Measurements from ENCODE around the gene OR1L1.

The OR1L1 gene, protein sequence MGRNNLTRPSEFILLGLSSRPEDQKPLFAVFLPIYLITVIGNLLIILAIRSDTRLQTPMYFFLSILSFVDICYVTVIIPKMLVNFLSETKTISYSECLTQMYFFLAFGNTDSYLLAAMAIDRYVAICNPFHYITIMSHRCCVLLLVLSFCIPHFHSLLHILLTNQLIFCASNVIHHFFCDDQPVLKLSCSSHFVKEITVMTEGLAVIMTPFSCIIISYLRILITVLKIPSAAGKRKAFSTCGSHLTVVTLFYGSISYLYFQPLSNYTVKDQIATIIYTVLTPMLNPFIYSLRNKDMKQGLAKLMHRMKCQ

DNA sequence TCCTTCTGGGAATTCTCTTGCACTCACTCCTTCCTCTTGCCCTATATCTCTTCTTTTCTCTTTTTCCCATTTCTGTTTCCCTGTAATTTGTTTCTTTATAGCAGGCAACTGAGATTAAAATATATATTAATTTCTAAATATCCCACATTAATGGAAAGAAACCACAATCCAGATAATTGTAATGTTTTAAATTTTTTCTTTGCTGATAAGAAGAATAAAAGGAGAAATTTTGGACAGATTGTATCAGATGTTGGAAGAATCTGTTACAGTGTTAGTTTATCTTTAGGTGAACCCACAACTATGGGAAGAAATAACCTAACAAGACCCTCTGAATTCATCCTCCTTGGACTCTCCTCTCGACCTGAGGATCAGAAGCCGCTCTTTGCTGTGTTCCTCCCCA is at the start of gene OR1L1:
Gene OR1L1, plus strand, starts transcription at position 301 of the 400 bp plus-strand sequence. Its CDS starts 0 bp downstream, at position 301.
- no peak for TF ChIP-seq Cebpa-rat (IDR thresholded peaks at IDR 0.05)
- no peak within 1 kb of the TSS for H3K4me2 ChIP-seq
- no peaks in the 10 kb centered on the region for H3K27me3 ChIP-seq
- no peaks in the 10 kb centered on the region for H4K20me1 ChIP-seq
- no peaks in the 10 kb centered on the region for H3K36me3 ChIP-seq
- H3K9ac ChIP-seq = no peak within 1 kb of the TSS
- H3K4me1 ChIP-seq = peaks cover 0 to 26% (median 0%) of the 10 kb centered on the region in 10 experiments; a peak in 3 of 20 replicates
- H3K27ac ChIP-seq = no peak within 1 kb of the TSS
- peaks cover 0 to 3% (median 0%) of the 10 kb centered on the region in 11 experiments; a peak in 2 of 22 replicates for H3K9me3 ChIP-seq (replicated peaks in 1 of 11)
- H3K4me3 ChIP-seq = no peak within 1 kb of the TSS

DNA sequence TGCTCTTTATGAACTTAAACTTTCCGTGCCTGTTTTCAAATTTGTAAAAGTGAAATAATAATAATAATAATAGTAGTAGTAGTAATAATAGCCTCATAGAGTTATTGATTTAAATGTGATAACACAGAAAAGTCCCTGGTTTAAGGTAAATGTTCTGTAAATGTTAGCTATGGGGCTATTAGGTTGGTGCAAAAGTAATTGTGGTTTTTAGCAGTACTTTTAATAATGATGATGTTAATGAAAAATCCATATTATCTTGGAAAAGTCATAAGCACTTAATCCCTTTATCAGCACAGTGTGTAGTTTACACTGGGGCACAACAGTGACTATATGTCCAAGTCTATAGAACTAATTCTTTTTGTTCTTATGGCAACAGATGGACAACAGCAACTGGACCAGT is 47.2 kb upstream of the OR1L1 start, which contains the start of gene OR1Q1:
Gene OR1Q1, plus strand, starts transcription at position 377 of the 400 bp plus-strand sequence. Its CDS starts 0 bp downstream, at position 377.
- peaks cover 0 to 7% (median 0%) of the 10 kb centered on the region in 11 experiments; a peak in 4 of 22 replicates for H3K9me3 ChIP-seq (replicated peaks in 1 of 11)
- no peaks in the 10 kb centered on the region for H3K4me1 ChIP-seq
- no peaks in the 10 kb centered on the region for H3K36me3 ChIP-seq
- H3K27ac ChIP-seq = no peak within 1 kb of the TSS
- H3K4me3 ChIP-seq = no peak within 1 kb of the TSS
- H3K27me3 ChIP-seq = no peaks in the 10 kb centered on the region
- H3K9ac ChIP-seq = no peak within 1 kb of the TSS
- TF ChIP-seq Cebpa-rat (IDR thresholded peaks at IDR 0.05) = no peak
- H4K20me1 ChIP-seq = no peaks in the 10 kb centered on the region
- H3K4me2 ChIP-seq = no peak within 1 kb of the TSS

DNA sequence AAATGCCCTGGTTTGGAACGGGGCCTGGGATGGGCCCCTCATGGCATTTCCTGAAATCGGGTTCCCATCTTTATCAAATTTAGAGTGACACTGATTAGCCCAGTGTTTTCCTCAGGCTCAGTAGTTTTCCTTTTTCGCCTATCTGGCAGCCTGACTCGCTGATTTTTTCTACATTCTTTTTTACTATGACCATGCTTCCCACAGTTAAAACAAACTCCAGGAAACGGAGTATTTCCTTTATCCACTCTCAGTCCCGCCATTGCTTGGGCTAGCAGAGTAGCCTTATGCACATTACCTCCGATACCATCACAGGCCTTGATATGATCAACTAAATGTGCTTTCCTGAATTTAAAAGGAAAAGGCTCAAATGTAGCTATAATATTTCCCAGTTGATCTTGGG is 41.5 kb upstream of the OR1L1 start:
- Histone ChIP-seq H3K9me3 (replicated peaks in 1 of 11) (peaks cover 0 to 15% (median 7%) of the 10 kb centered on the region in 11 experiments; a peak in 8 of 22 replicates), H4K20me1 (no peaks in the 10 kb centered on the region), H3K4me2 (no peak overlapping the region), H3K27me3 (no peaks in the 10 kb centered on the region), H3K9ac (no peak overlapping the region), H3K27ac (no peak overlapping the region), H3K4me1 (no peaks in the 10 kb centered on the region), H3K4me3 (no peak overlapping the region), H3K36me3 (no peaks in the 10 kb centered on the region)
- TF ChIP-seq Cebpa-rat (IDR thresholded peaks at IDR 0.05) = no peak

DNA sequence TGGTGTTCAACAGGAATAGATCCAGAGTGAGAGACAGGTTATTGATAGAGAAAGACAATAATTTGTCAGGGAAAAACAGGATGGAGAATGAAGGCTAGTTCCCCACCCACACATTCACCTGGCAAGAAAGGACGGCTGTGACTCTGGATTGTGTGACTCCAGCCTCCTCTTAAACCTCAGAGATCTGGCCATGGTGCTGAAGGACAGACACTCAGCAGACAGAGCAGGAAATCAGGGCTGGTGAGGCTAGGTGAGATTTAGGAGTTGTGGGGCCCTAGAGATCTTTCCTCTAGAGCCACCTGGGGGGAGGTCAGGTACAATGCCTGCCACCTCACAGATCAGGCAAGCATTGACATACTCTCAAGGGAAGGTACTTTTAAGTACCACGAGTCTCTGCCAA is 19.3 kb upstream of the OR1L1 start:
- no peaks in the 10 kb centered on the region for H3K36me3 ChIP-seq
- H3K4me1 ChIP-seq = no peaks in the 10 kb centered on the region
- no peaks in the 10 kb centered on the region for H3K27me3 ChIP-seq
- no peaks in the 10 kb centered on the region; a peak in 1 of 22 replicates for H4K20me1 ChIP-seq
- no peak overlapping the region for H3K4me3 ChIP-seq
- peaks cover 0 to 13% (median 7%) of the 10 kb centered on the region in 11 experiments; a peak in 7 of 22 replicates for H3K9me3 ChIP-seq (replicated peaks in 1 of 11)
- no peak overlapping the region for H3K4me2 ChIP-seq
- H3K27ac ChIP-seq = no peak overlapping the region
- no peak overlapping the region for H3K9ac ChIP-seq
- TF ChIP-seq Cebpa-rat (IDR thresholded peaks at IDR 0.05) = no peak

DNA sequence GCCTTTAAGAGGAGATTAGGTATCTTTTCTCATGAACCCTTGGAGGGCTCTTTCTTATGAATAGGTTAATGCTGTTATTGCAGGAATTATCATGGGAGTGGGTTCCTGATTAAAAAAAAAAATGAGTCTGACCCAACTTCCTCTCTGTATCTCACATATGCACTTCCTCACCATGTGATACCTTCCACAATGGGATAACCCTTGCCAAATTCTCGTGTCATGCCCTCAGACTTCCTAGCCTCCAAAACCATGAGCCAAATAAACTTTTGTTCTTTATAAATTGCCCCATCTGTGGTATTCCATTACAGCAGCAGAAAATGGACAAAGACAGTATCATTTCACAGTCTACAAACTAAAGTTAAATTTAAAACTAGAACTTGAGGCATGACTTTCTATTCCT is 5.1 kb upstream of the OR1L1 start:
- no peak for TF ChIP-seq Cebpa-rat (IDR thresholded peaks at IDR 0.05)
- H3K4me2 ChIP-seq = no peak overlapping the region

DNA sequence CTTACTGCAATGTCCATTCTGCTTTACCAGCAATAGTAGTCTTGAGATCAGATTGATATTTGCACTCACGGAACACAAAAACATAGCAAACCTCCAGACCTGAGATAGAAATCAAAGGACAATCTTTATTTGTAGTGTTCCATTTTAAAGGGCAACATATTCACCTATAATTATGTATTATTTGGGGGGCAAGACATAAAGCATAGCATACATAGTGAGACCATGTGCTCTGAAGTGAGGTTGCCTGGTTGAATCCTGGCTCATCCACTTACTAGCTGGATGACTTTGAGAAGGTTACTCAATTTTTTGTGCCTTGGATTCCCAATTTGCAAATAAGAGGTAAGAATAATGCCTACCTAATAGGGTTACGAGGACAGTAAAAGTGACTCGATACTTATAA is 4.0 kb upstream of the OR1L1 start, which contains the start of gene OR1B1:
Gene OR1B1, minus strand, starts transcription at position 101 of the 400 bp plus-strand sequence.
- Histone ChIP-seq H3K4me3 (no peak within 1 kb of the TSS), H3K27ac (no peak within 1 kb of the TSS), H3K9ac (no peak within 1 kb of the TSS), H3K9me3 (replicated peaks in 1 of 11) (no peaks in the 10 kb centered on the region), H3K4me1 (no peaks in the 10 kb centered on the region), H3K27me3 (no peaks in the 10 kb centered on the region), H3K36me3 (no peaks in the 10 kb centered on the region), H3K4me2 (no peak within 1 kb of the TSS), H4K20me1 (no peaks in the 10 kb centered on the region)
- no peak for TF ChIP-seq Cebpa-rat (IDR thresholded peaks at IDR 0.05)

More for the DNA sequence above, 5.1 kb upstream of the OR1L1 start:
- Histone ChIP-seq H3K9me3 (replicated peaks in 1 of 11) (no peaks in the 10 kb centered on the region), H3K27ac (no peak overlapping the region), H3K4me3 (no peak overlapping the region), H3K9ac (no peak overlapping the region), H3K27me3 (no peaks in the 10 kb centered on the region), H3K4me1 (no peaks in the 10 kb centered on the region), H3K36me3 (no peaks in the 10 kb centered on the region), H4K20me1 (no peaks in the 10 kb centered on the region)

DNA sequence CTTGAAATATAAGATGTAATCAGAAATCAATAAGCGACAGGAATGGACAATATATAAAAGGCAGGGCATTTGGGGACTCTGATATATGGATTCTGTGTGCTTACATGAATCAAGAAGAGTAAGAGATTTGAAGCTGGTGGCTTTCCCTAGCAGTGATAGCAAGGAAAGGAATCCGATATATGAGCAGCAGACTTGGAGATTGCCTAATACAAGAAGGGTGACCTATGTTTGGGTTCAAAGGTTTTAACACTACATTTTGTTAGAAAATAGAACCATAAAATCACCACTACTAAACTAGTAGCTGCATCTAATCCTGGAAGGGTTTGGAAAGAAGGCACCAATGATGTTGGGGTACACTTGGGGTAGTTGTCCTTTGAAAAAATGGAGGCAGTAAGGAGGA is 11.0 kb downstream of the OR1L1 start:
- Histone ChIP-seq H3K27me3 (no peaks in the 10 kb centered on the region), H3K9ac (no peak overlapping the region), H4K20me1 (no peaks in the 10 kb centered on the region), H3K27ac (no peak overlapping the region), H3K36me3 (peaks cover 0 to 8% (median 0%) of the 10 kb centered on the region in 11 experiments; a peak in 1 of 22 replicates), H3K9me3 (replicated peaks in 1 of 11) (peaks cover 19 to 32% (median 25%) of the 10 kb centered on the region in 11 experiments), H3K4me3 (no peak overlapping the region), H3K4me1 (no peaks in the 10 kb centered on the region), H3K4me2 (no peak overlapping the region)
- no peak for TF ChIP-seq Cebpa-rat (IDR thresholded peaks at IDR 0.05)

DNA sequence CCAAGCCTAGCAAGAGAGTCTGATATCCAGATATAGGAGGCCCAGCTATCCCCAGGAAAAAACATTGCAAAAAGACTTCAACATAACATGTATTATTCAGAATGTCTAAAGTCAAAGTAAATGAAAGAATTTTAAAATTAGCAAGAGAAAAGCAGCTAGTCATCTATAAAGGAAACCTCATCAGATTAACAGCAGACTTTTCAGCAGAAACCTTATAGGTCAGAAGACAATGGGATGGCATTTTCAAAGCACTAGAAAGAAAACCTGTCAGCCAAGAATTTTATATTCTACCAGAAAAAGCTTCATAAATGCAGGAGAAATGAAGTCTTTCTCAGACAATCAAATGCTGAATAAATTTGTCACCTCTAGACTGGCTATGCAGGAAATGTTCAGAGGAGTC is 23.3 kb downstream of the OR1L1 start:
- no peak for TF ChIP-seq Cebpa-rat (IDR thresholded peaks at IDR 0.05)
- peaks cover 12 to 37% (median 28%) of the 10 kb centered on the region in 11 experiments for H3K9me3 ChIP-seq (replicated peaks in 1 of 11)

DNA sequence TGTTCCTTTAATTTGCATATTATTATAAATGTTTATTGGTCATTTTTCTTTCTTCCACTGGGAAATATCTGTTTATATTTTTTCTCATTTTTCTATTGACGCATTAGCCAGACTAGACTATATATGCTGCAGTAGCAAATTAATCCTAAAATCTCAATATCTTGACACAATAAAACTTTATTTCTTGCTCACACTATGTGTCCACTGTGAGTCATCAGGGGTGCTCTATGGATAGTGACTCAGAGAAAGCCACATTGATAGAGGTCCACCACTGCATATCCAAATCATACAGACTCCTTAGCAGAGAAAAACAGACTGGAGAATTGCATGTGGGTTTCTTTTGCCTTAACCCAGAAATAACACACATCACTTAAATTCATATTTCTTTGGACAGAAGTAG is 34.2 kb downstream of the OR1L1 start:
- TF ChIP-seq Cebpa-rat (IDR thresholded peaks at IDR 0.05) = no peak
- Histone ChIP-seq H3K36me3 (no peaks in the 10 kb centered on the region), H4K20me1 (no peaks in the 10 kb centered on the region; a peak in 1 of 22 replicates), H3K4me2 (no peak overlapping the region), H3K9ac (no peak overlapping the region), H3K27me3 (no peaks in the 10 kb centered on the region), H3K9me3 (replicated peaks in 1 of 11) (peaks cover 6 to 29% (median 11%) of the 10 kb centered on the region in 11 experiments; a peak in 18 of 22 replicates), H3K27ac (no peak overlapping the region), H3K4me1 (no peaks in the 10 kb centered on the region), H3K4me3 (no peak overlapping the region)

More for the DNA sequence above, 23.3 kb downstream of the OR1L1 start:
- Histone ChIP-seq H3K4me2 (no peak overlapping the region), H3K9ac (no peak overlapping the region), H4K20me1 (no peaks in the 10 kb centered on the region), H3K27ac (no peak overlapping the region), H3K4me1 (peaks cover 0 to 20% (median 10%) of the 10 kb centered on the region in 10 experiments; a peak in 10 of 20 replicates), H3K36me3 (no peaks in the 10 kb centered on the region), H3K4me3 (no peak overlapping the region), H3K27me3 (no peaks in the 10 kb centered on the region)

All from BLaER1 treated with 17β-estradiol and CSF1 and Interleukin-3, amounts not matched to agents 10 nM and 100 nM (cell line).